ENCODE measurements around the gene EDAR.

EDAR gene

GRCh38 chr2:108983610-108984009 lies 5.4 kb downstream of the EDAR start:
- no peak overlapping the region for H3K27ac ChIP-seq
- TF ChIP-seq CTCF (IDR thresholded peaks at IDR 0.05), result no peak
- TF ChIP-seq ZFX (IDR thresholded peaks at IDR 0.05; ENCODE audit: borderline replicate concordance), result no peak

- no peak overlapping the region for H3K27ac ChIP-seq
- TF ChIP-seq ZFX (IDR thresholded peaks at IDR 0.05; ENCODE audit: borderline replicate concordance) (no peak), CTCF (IDR thresholded peaks at IDR 0.05) (no peak)
Measured at GRCh38 chr2:108983061-108983460, 6.0 kb downstream of the EDAR start.

- no peak for TF ChIP-seq ZFX (IDR thresholded peaks at IDR 0.05; ENCODE audit: borderline replicate concordance)
- TF ChIP-seq CTCF (IDR thresholded peaks at IDR 0.05), result no peak
Measured at GRCh38 chr2:108982259-108982679, 6.8 kb downstream of the EDAR start.

GRCh38 chr2:108981846-108982245 lies 7.2 kb downstream of the EDAR start:
- no peak for TF ChIP-seq CTCF (IDR thresholded peaks at IDR 0.05)
- TF ChIP-seq ZFX (IDR thresholded peaks at IDR 0.05; ENCODE audit: borderline replicate concordance), result no peak

More at GRCh38 chr2:108982259-108982679, 6.8 kb downstream of the EDAR start:
- H3K27ac ChIP-seq, result no peak overlapping the region

GRCh38 chr2:108980076-108980475 lies 8.9 kb downstream of the EDAR start:
- no peak for TF ChIP-seq ZFX (IDR thresholded peaks at IDR 0.05; ENCODE audit: borderline replicate concordance)
- no peak overlapping the region for H3K27ac ChIP-seq

More at GRCh38 chr2:108981846-108982245, 7.2 kb downstream of the EDAR start:
- no peak overlapping the region for H3K27ac ChIP-seq

- no peak for TF ChIP-seq CTCF (IDR thresholded peaks at IDR 0.05)
- TF ChIP-seq ZFX (IDR thresholded peaks at IDR 0.05; ENCODE audit: borderline replicate concordance), result no peak
- H3K27ac ChIP-seq, result no peak overlapping the region
Measured at GRCh38 chr2:108979461-108979860, 9.6 kb downstream of the EDAR start.

GRCh38 chr2:108978709-108979111 lies 10.3 kb downstream of the EDAR start:
- no peak overlapping the region for H3K27ac ChIP-seq
- TF ChIP-seq ZFX (IDR thresholded peaks at IDR 0.05; ENCODE audit: borderline replicate concordance), result no peak
- TF ChIP-seq CTCF (IDR thresholded peaks at IDR 0.05), result no peak

Data from 22Rv1 (cell line).